ENCODE results near the gene SUSD3.
A peak's percentile ranks its signal among the peaks of the same experiment; 100 is the strongest.

The SUSD3 gene

GRCh38 chr9:93127395-93127911 is 69.0 kb downstream of the SUSD3 start:
- no peak for DNase-seq

GRCh38 chr9:93128011-93128714 is 69.7 kb downstream of the SUSD3 start:
- DNase-seq, result no peak

- no peak for DNase-seq
Measured at GRCh38 chr9:93128715-93129224, 70.3 kb downstream of the SUSD3 start.

DNA sequence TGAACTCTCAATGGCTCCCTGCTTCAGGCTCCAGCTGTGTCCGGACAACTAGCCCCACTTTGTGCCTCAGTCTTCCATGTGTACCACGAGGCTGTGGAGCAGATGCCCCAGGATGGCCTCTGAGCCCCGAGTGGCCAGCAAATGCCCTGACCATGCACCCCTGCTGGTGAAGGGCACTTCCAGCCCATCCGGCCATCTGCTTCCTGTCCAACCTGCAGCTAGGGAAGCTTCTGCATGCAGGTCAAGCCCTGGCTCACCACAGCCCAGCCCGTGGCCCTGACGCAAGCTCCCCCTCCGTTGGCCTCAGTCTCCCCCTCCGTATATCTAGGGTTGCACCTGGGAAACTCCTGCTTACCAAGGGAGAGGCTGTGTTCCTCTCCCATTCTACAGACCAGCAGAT is 70.8 kb downstream of the SUSD3 start:
- DNase-seq, result no peak

GRCh38 chr9:93129691-93130500 is 71.4 kb downstream of the SUSD3 start:
- DNase-seq, result no peak

DNA sequence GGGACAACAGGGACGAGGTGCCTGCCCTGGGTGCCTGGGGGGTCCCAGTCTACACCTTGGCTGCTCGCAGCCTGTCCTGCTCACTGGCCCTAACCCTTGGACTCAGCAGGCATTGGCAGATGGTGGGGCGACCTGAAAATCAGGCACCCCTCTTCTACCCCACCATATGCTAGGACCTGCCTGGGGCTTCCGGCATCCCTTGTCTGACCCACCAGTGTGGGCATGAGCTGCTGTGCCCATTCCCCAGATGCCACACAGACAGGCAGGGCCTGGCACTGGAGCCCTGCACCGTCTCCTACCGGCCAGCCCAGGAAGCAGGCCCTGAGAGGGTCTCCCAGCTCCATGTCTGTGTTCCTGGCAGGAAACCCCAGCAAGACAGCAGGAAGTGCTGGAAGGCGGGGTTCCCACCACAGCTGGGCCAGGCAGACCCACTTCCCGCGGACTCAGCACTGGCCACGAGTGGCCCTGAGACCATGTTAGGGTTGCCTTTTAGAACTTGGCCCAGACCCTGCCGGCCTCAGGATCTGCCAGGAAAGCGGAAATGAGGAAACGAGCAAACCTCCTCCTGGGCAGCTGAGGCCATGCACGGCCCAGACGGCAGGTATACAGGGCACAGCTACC is 72.5 kb downstream of the SUSD3 start:
- no peak for DNase-seq

- DNase-seq, result no peak
Measured at GRCh38 chr9:93131599-93132286, 73.2 kb downstream of the SUSD3 start.

DNA sequence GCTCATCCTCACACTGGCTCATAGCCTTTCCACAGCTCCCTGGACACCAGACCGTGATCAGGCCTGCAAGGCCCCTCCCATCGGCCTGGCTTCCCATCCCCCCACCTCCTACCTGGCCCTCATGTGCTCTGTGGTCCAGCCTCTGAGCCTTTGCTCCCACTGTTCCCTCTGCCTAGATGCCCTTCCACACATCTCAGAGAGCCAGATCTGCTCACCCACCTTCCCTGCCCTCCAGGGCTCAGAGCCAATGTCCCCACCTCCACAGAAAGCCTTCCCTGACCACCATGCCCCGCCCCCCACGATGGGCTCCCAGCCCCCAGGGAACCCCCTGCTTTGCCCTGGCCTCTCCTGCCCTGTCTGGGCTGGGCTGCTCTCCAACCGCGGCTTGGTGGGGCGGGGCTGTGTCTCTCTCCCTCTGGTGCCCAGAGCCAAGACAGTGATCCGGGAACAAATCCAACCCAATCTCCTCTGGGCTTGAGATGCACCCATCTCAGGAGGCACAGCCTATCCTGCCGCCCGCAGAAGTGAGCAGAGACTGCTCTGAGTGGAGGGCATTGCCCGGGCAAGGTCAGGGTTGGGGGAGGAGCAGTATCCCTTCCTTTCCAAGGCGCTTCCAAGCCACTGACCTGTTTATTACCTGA is 73.9 kb downstream of the SUSD3 start:
- peak; percentile 75 for DNase-seq

DNA sequence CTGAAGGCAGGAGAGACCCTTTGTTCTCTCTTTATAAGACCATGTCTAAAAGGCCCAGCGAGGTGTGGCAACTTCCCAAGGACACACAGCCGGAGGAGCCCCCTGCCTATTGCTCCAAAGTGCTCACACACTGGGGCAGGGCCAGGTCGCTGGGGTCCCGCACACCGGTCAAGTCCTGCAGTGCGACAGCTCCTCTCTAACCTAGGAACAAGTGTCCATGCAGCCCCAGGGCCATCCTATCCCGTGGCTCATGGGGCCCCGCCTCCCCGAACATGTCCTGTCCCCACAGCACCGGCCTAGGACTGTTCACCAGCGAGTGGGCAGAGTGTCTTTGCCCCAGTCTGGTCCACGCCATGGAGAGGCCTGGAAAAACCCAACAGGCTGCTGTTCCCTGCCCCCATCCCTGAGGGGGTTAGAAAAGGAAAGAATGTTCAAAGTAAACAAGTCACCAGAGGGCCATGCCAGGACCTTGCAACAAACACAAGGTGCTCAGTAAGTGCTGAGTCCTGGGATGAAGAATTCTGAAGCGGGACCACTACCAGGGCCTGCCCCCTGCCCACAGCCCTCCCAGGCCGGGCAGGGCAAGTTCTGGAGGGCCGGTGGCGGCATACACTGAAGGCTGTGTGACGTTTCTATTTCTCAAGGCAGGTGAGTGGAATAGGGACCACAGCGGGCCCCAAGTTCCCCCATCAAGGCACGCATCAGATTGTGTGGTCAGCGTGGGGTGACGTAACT is 74.6 kb downstream of the SUSD3 start:
- peak; percentile 58 for DNase-seq

DNA sequence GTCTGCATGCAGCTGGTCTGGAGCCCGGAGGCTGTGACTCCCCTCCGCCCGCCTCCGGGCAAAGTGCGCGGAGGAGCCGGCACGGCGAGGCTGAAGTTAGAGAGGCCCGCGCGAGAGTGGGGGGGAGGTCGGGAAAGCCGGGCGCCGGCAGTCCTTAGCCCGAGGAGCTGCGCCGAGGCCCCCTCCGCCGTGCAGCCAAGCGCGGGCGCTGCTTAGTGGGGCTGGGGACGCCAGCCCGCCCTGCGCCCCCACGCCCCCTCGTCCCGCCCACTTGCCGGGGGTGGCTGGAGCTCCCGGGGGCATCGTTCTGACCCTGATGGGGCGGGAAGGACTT is 75.1 kb downstream of the SUSD3 start:
- DNase-seq, result peak; percentile 87

GRCh38 chr9:93134015-93134739 is 75.7 kb downstream of the SUSD3 start, which contains the start of gene NINJ1:
Gene NINJ1 (minus strand): TSS chr9:93134251. CDS start chr9:93134217, 34 bp downstream.
- peak; percentile 74 for DNase-seq

Data from EL (cell line).